HepG2 (cell line): ENCODE results near the gene TBC1D26. TPM values are rescaled to one million over a fixed set of nuclear protein-coding genes. Genes with fewer than 3 reads are reported as not detected.

Experiments used
- ATAC-seq: fragments of 200-7000 bp; cut with Tn5 transposase; 3 replicates; pipeline ENCODE4 v1.9.1; 2020; ENCODE audit warnings: mild to moderate bottlenecking, moderate library complexity
- BruUV-seq: library from RNA; stranded (reverse); fragments of 400-500 nt; replicated peaks from 2 replicates; lab custom pipeline; 2021; lab: Mats Ljungman, UMichigan
- CTCF ChIA-PET: fragments of 300-600 bp; formaldehyde crosslinking; extraction: SDS; loops from one replicate; lab custom pipeline; 2021; ENCODE audit warnings: low total read pairs, inconsistent platforms, low intra/inter-chr PET ratio; lab: Yijun Ruan, JAX
- POLR2A ChIA-PET: fragments of 350-600 bp; sonication (Branson Sonifier 250); formaldehyde crosslinking; loops from one replicate; lab custom pipeline; 2020; ENCODE audit warnings: antibody characterized with exemption, inconsistent platforms; lab: Yijun Ruan, JAX
- DNase-seq: peaks from one replicate; pipeline ENCODE4 v3.0.0-alpha.2; 2015; ENCODE audit warnings: low spot score
- FAIRE-seq: peaks from 3 replicates; lab custom pipeline; 2011; peaks lifted over from hg19 to GRCh38; lab: Jason Lieb, UNC
- H2AFZ ChIP-seq: one replicate; pipeline ENCODE4 v1.6.1; 2011; ENCODE audit warnings: low read length, inconsistent platforms
- H3K27ac ChIP-seq: fragments of 300-600 bp; 3 replicates; pipeline ENCODE4 v1.8.0; 2011; ENCODE audit warnings: mixed run types, mild to moderate bottlenecking, mixed read lengths, low read length, inconsistent platforms; ENCODE audit not compliant: insufficient read depth; ENCODE audit errors: extremely low read length
- H3K27me3 ChIP-seq, 2 experiments: fragments of 200-600 bp in 1 of 2; 2 replicates in 1 of 2; 3 replicates in 1 of 2; pipeline versions ENCODE4 v1.6.0 to v1.8.0; 2011; ENCODE audit warnings: low read length in 2 of 2, mild to moderate bottlenecking in 2 of 2, moderate library complexity in 2 of 2, inconsistent platforms in 1 of 2; ENCODE audit not compliant: insufficient read depth in 2 of 2, control insufficient read depth in 1 of 2
- H3K36me3 ChIP-seq, 2 experiments: fragments of 200-600 bp in 1 of 2; replicated peaks in 1 of 2; 2 replicates in 1 of 2; 3 replicates in 1 of 2; pipeline versions ENCODE4 v1.5.1 to v1.8.0; 2011; ENCODE audit warnings: low read length in 2 of 2, inconsistent platforms in 1 of 2; ENCODE audit not compliant: insufficient read depth in 2 of 2, control insufficient read depth in 1 of 2
- H3K4me1 ChIP-seq: 2 replicates; pipeline ENCODE4 v1.5.1; 2012; ENCODE audit warnings: low read length, inconsistent platforms; ENCODE audit not compliant: insufficient read depth
- H3K4me2 ChIP-seq: 2 replicates; pipeline ENCODE4 v1.6.0; 2011; ENCODE audit warnings: low read depth, low read length, inconsistent platforms
- H3K4me3 ChIP-seq, 3 experiments: fragments of 200-600 bp in 1 of 3; sonication (generic), shearing (Covaris generic) in 1 of 3; replicated peaks in 1 of 3; 2 replicates each; pipeline ENCODE4 v1.5.1; 2011 to 2016; ENCODE audit warnings: low read length in 3 of 3, inconsistent platforms in 2 of 3, low read depth in 2 of 3, mild to moderate bottlenecking in 2 of 3, control low read depth in 1 of 3, mixed read lengths in 1 of 3; ENCODE audit not compliant: insufficient read depth in 1 of 3
- H3K79me2 ChIP-seq: one replicate; pipeline ENCODE4 v1.6.1; 2011; ENCODE audit warnings: low read length, inconsistent platforms; ENCODE audit not compliant: insufficient read depth
- H3K9ac ChIP-seq: 2 replicates; pipeline ENCODE4 v1.6.0; 2011; ENCODE audit warnings: mild to moderate bottlenecking, low read depth, low read length, inconsistent platforms; ENCODE audit not compliant: insufficient read depth
- H3K9me3 ChIP-seq: 2 replicates; pipeline ENCODE4 v1.5.1; 2012; ENCODE audit warnings: mild to moderate bottlenecking, low read length
- H4K20me1 ChIP-seq: 2 replicates; pipeline ENCODE4 v1.6.0; 2011; ENCODE audit warnings: inconsistent platforms, mild to moderate bottlenecking, low read length, moderate library complexity; ENCODE audit not compliant: insufficient read depth
- ARHGAP35 ChIP-seq: sonication (generic); formaldehyde crosslinking; IDR thresholded peaks from 2 replicates; pipeline ENCODE4 v1.9.0; 2022; ENCODE audit warnings: mild to moderate bottlenecking, inconsistent platforms, moderate library complexity, missing genetic modification reagents, borderline replicate concordance
- ARNTL ChIP-seq: sonication (generic); formaldehyde crosslinking; IDR thresholded peaks from 2 replicates; pipeline ENCODE4 v1.4.0; 2020; ENCODE audit warnings: mild to moderate bottlenecking, missing genetic modification reagents
- ASH2L ChIP-seq: fragments of 300-600, 200-600 bp; sonication (generic); IDR thresholded peaks from 2 replicates; pipeline ENCODE4 v1.7.0; 2017; ENCODE audit warnings: low read depth, mild to moderate bottlenecking, moderate library complexity, mixed read lengths, low read length; ENCODE audit not compliant: insufficient read length
- HIVEP1 ChIP-seq: sonication (generic); formaldehyde crosslinking; IDR thresholded peaks from 2 replicates; pipeline ENCODE4 v1.4.0; 2020; ENCODE audit warnings: mild to moderate bottlenecking, missing genetic modification reagents
- TRIM24 ChIP-seq: sonication (generic); formaldehyde crosslinking; IDR thresholded peaks from 2 replicates; pipeline ENCODE4 v1.8.0; 2022; ENCODE audit warnings: mild to moderate bottlenecking, missing genetic modification reagents
- ZNF263 ChIP-seq: sonication (generic); formaldehyde crosslinking; IDR thresholded peaks from 2 replicates; pipeline ENCODE4 v1.4.0; 2020; ENCODE audit warnings: missing genetic modification reagents
- ZNF292 ChIP-seq: sonication (generic); formaldehyde crosslinking; IDR thresholded peaks from 2 replicates; pipeline ENCODE4 v1.8.1; 2022; ENCODE audit warnings: mild to moderate bottlenecking, low read depth, missing genetic modification reagents, borderline replicate concordance
- ZNF326 ChIP-seq: sonication (generic); formaldehyde crosslinking; IDR thresholded peaks from 2 replicates; pipeline ENCODE4 v1.4.0; 2020; ENCODE audit warnings: missing genetic modification reagents, borderline replicate concordance
- ZNF629 ChIP-seq: sonication (generic); formaldehyde crosslinking; conservative IDR thresholded peaks from 2 replicates; pipeline ENCODE4 v1.5.0; 2020; ENCODE audit warnings: missing genetic modification reagents
- WGBS: methylation state at CpG from one replicate; pipeline ENCODE4 v1.1.6; 2017; ENCODE audit warnings: low lambda C conversion rate; 5-methylcytosine and 5-hydroxymethylcytosine counted together
- in situ Hi-C: cut with HindIII; loops from 2 replicates; pipeline ENCODE4 v1.10.0; 2017; ENCODE audit warnings: low pct_unique_long_range_greater_than_20kb; ENCODE audit not compliant: extremely low pct_ligation_motif_present
- intact Hi-C: fragments of 100-400 bp; cut with micrococcal nuclease; formaldehyde crosslinking; loops from one replicate; pipeline ENCODE4 v1.10.0; 2022; ENCODE audit not compliant: unreplicated experiment
- polyA plus RNA-seq, 8 experiments: library from polyadenylated mRNA; depleted of rRNA in 3 of 8; stranded (reverse) in 7 of 8; unstranded in 1 of 8; fragments of >200 nt; fragmentation: Illumina TruSeq in 4 of 8; extraction: Trizol in 4 of 8; gene quantifications; 2 replicates each; pipeline versions ENCODE4 v1.2.1 to v1.2.3, GENCODE V29; 2011 to 2016; ENCODE audit warnings: low read depth in 4 of 8, missing spikeins in 1 of 8, mixed read lengths in 1 of 8; ENCODE audit not compliant: insufficient read depth in 1 of 8
- total RNA-seq, 5 experiments: library from RNA; depleted of rRNA; stranded (reverse); fragments of >200 nt; fragmentation: Illumina TruSeq; extraction: Trizol; gene quantifications; 2 replicates each; pipeline ENCODE4 v1.2.3, GENCODE V29; 2016; ENCODE audit warnings: low read depth in 1 of 5
- TF ChIP-seq, protein P1 (sequence below): IDR thresholded peaks from 2 replicates; pipeline ENCODE4 v1.6.1; 2016
- TF ChIP-seq, protein P2 (sequence below): sonication (generic); formaldehyde crosslinking; conservative IDR thresholded peaks from 2 replicates; pipeline ENCODE4 v1.4.0; 2020; ENCODE audit warnings: mild to moderate bottlenecking, missing genetic modification reagents, moderate library complexity
- TF ChIP-seq, protein P3 (sequence below): sonication (generic); formaldehyde crosslinking; IDR thresholded peaks from 2 replicates; pipeline ENCODE4 v1.5.1; 2020; ENCODE audit warnings: mild to moderate bottlenecking, missing genetic modification reagents, moderate library complexity
- TF ChIP-seq, protein P4 (sequence below): sonication (generic); formaldehyde crosslinking; IDR thresholded peaks from 2 replicates; pipeline ENCODE4 v1.4.0; 2020; ENCODE audit warnings: missing genetic modification reagents, borderline replicate concordance

TBC1D26 gene
- total and polyA plus RNA-seq, 2 of the 13 experiments (the other 11 are each of a cell fraction or from before 2014, with no cell fraction given): 0.33 TPM; not detected in 1

DNA sequence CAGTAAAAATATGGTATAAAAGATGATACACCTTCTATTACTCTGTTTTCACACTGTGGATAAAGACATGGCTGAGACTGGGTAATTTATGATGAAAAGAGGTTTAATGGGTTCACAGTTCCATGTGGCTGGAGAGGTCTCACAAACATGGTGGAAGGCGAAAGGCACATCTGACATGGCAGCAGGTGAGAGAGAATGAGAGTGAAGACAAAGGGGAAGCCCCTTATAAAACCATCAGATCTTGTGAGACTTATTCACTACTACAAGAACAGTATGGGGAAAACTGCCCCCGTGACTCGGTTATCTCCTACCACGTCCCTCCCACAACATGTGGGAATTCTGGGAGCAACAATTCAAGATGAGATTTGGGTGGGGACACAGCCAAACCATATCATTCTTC is 45.6 kb downstream of the TBC1D26 start:
- 11% methylated on average over 4 of the region's 4 CpGs for WGBS
- Histone ChIP-seq H4K20me1 (no peaks in the 10 kb centered on the region), H3K36me3 (no peaks in the 10 kb centered on the region), H3K4me3 (no peak overlapping the region), H3K4me2 (no peak overlapping the region), H3K27me3 (no peaks in the 10 kb centered on the region), H3K9ac (no peak overlapping the region), H3K9me3 (peaks cover 16% of the 10 kb centered on the region), H3K79me2 (no peaks in the 10 kb centered on the region), H2AFZ (no peak overlapping the region), H3K27ac (no peak overlapping the region), H3K4me1 (no peaks in the 10 kb centered on the region)
- ChIA-PET POLR2A (no interaction called here), CTCF (no interaction called here)
- BruUV-seq: no TSS peak
- FAIRE-seq: no peak
- no peak for DNase-seq
- in situ Hi-C loops (no loop called here), intact Hi-C loops (no loop called here)
- ATAC-seq: no peak
- TF ChIP-seq, protein P1, sequence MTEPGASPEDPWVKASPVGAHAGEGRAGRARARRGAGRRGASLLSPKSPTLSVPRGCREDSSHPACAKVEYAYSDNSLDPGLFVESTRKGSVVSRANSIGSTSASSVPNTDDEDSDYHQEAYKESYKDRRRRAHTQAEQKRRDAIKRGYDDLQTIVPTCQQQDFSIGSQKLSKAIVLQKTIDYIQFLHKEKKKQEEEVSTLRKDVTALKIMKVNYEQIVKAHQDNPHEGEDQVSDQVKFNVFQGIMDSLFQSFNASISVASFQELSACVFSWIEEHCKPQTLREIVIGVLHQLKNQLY (CRISPR knock-in tag): no peak
- TF ChIP-seq, protein P2, sequence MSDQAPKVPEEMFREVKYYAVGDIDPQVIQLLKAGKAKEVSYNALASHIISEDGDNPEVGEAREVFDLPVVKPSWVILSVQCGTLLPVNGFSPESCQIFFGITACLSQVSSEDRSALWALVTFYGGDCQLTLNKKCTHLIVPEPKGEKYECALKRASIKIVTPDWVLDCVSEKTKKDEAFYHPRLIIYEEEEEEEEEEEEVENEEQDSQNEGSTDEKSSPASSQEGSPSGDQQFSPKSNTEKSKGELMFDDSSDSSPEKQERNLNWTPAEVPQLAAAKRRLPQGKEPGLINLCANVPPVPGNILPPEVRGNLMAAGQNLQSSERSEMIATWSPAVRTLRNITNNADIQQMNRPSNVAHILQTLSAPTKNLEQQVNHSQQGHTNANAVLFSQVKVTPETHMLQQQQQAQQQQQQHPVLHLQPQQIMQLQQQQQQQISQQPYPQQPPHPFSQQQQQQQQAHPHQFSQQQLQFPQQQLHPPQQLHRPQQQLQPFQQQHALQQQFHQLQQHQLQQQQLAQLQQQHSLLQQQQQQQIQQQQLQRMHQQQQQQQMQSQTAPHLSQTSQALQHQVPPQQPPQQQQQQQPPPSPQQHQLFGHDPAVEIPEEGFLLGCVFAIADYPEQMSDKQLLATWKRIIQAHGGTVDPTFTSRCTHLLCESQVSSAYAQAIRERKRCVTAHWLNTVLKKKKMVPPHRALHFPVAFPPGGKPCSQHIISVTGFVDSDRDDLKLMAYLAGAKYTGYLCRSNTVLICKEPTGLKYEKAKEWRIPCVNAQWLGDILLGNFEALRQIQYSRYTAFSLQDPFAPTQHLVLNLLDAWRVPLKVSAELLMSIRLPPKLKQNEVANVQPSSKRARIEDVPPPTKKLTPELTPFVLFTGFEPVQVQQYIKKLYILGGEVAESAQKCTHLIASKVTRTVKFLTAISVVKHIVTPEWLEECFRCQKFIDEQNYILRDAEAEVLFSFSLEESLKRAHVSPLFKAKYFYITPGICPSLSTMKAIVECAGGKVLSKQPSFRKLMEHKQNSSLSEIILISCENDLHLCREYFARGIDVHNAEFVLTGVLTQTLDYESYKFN (CRISPR knock-in tag): no peak
- TF ChIP-seq ARHGAP35 (no peak), TRIM24 (CRISPR knock-in tag) (no peak), ARNTL (CRISPR knock-in tag) (no peak), ZNF629 (CRISPR knock-in tag) (no peak), HIVEP1 (no peak), ZNF326 (CRISPR knock-in tag) (no peak), ZNF263 (CRISPR knock-in tag) (no peak), ZNF292 (CRISPR knock-in tag) (no peak), ASH2L (no peak)
- TF ChIP-seq, protein P3, sequence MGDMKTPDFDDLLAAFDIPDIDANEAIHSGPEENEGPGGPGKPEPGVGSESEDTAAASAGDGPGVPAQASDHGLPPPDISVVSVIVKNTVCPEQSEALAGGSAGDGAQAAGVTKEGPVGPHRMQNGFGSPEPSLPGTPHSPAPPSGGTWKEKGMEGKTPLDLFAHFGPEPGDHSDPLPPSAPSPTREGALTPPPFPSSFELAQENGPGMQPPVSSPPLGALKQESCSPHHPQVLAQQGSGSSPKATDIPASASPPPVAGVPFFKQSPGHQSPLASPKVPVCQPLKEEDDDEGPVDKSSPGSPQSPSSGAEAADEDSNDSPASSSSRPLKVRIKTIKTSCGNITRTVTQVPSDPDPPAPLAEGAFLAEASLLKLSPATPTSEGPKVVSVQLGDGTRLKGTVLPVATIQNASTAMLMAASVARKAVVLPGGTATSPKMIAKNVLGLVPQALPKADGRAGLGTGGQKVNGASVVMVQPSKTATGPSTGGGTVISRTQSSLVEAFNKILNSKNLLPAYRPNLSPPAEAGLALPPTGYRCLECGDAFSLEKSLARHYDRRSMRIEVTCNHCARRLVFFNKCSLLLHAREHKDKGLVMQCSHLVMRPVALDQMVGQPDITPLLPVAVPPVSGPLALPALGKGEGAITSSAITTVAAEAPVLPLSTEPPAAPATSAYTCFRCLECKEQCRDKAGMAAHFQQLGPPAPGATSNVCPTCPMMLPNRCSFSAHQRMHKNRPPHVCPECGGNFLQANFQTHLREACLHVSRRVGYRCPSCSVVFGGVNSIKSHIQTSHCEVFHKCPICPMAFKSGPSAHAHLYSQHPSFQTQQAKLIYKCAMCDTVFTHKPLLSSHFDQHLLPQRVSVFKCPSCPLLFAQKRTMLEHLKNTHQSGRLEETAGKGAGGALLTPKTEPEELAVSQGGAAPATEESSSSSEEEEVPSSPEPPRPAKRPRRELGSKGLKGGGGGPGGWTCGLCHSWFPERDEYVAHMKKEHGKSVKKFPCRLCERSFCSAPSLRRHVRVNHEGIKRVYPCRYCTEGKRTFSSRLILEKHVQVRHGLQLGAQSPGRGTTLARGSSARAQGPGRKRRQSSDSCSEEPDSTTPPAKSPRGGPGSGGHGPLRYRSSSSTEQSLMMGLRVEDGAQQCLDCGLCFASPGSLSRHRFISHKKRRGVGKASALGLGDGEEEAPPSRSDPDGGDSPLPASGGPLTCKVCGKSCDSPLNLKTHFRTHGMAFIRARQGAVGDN (CRISPR knock-in tag): no peak
- TF ChIP-seq, protein P4, sequence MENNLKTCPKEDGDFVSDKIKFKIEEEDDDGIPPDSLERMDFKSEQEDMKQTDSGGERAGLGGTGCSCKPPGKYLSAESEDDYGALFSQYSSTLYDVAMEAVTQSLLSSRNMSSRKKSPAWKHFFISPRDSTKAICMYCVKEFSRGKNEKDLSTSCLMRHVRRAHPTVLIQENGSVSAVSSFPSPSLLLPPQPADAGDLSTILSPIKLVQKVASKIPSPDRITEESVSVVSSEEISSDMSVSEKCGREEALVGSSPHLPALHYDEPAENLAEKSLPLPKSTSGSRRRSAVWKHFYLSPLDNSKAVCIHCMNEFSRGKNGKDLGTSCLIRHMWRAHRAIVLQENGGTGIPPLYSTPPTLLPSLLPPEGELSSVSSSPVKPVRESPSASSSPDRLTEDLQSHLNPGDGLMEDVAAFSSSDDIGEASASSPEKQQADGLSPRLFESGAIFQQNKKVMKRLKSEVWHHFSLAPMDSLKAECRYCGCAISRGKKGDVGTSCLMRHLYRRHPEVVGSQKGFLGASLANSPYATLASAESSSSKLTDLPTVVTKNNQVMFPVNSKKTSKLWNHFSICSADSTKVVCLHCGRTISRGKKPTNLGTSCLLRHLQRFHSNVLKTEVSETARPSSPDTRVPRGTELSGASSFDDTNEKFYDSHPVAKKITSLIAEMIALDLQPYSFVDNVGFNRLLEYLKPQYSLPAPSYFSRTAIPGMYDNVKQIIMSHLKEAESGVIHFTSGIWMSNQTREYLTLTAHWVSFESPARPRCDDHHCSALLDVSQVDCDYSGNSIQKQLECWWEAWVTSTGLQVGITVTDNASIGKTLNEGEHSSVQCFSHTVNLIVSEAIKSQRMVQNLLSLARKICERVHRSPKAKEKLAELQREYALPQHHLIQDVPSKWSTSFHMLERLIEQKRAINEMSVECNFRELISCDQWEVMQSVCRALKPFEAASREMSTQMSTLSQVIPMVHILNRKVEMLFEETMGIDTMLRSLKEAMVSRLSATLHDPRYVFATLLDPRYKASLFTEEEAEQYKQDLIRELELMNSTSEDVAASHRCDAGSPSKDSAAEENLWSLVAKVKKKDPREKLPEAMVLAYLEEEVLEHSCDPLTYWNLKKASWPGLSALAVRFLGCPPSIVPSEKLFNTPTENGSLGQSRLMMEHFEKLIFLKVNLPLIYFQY (CRISPR knock-in tag): no peak
